Heart right ventricle (tissue), 16 donors: ENCODE results near the gene EXD2. TPM values are rescaled to one million over a fixed set of nuclear protein-coding genes. Genes with fewer than 3 reads are reported as not detected.
"Not testable (repeated sequence)": the region's sequence is repeated elsewhere in the genome, so short reads cannot be mapped to it uniquely, and the experiment has no call there.

Experiments used
- ATAC-seq, 8 donors: fragments of 200-7000 bp; cut with Tn5 transposase; one replicate each; pipeline ENCODE4 v1.9.1; 2020; ENCODE audit warnings: mild to moderate bottlenecking in 8 of 8, moderate library complexity in 8 of 8, moderate number of reproducible peaks in 1 of 8
- DNase-seq, 2 donors: peaks; one replicate each; pipeline ENCODE4 v3.0.0-alpha.2; 2020
- H3K27ac ChIP-seq, 10 donors: fragments of 200-600 bp; sonication (generic) in 2 of 10; one replicate each; pipeline versions ENCODE4 v1.5.0 to v1.8.0; 2020 to 2022; ENCODE audit warnings: mild to moderate bottlenecking in 3 of 10
- H3K27me3 ChIP-seq, 7 donors: fragments of 200-600 bp; one replicate each; pipeline ENCODE4 v1.8.0; 2021 to 2022; ENCODE audit warnings: mild to moderate bottlenecking in 2 of 7
- H3K36me3 ChIP-seq, 9 donors: fragments of 200-600 bp; sonication (generic) in 1 of 9; one replicate each; pipeline versions ENCODE4 v1.5.0 to v1.8.0; 2020 to 2022; ENCODE audit warnings: mild to moderate bottlenecking in 2 of 9
- H3K4me1 ChIP-seq, 9 donors: fragments of 200-600 bp; sonication (generic) in 1 of 9; one replicate each; pipeline versions ENCODE4 v1.5.0 to v1.8.0; 2020 to 2022; ENCODE audit warnings: mild to moderate bottlenecking in 4 of 9
- H3K4me3 ChIP-seq, 10 donors: fragments of 200-600 bp; sonication (generic) in 2 of 10; one replicate each; pipeline versions ENCODE4 v1.5.0 to v1.8.0; 2020 to 2022; ENCODE audit warnings: mild to moderate bottlenecking in 7 of 10, moderate library complexity in 2 of 10
- H3K9me3 ChIP-seq, 11 donors: fragments of 200-600 bp in 10 of 11; sonication (generic) in 2 of 11; one replicate each; pipeline versions ENCODE4 v1.5.0 to v1.8.0; 2013 to 2022; ENCODE audit warnings: mild to moderate bottlenecking in 2 of 11, control low read depth in 1 of 11, moderate library complexity in 1 of 11
- WGBS, 2 donors: extraction: QIAGEN DNeasy Blood & Tissue Kit; methylation state at CpG; one replicate each; pipeline ENCODE4 v1.1.7; 2013; ENCODE audit warnings: inconsistent platforms in 1 of 2; 5-methylcytosine and 5-hydroxymethylcytosine counted together
- intact Hi-C, 10 donors: fragments of 100-400 bp; cut with DNase I; formaldehyde crosslinking; loops; one replicate each; pipeline versions ENCODE4 v1.11.1 to v1.14.2; 2022
- polyA plus RNA-seq, 2 donors: library from polyadenylated mRNA; stranded (reverse); fragments of 200-250 nt; gene quantifications; one replicate each; pipeline ENCODE4 v1.2.3, GENCODE V29; 2013
- total RNA-seq, 10 donors: library from RNA; stranded (reverse); fragmentation: NEBNext Ultra II Directional in 3 of 10; extraction: Animal tissue kit (Norgen Biotek cat#: 25700) in 3 of 10; gene quantifications; one replicate each; pipeline versions ENCODE4 v1.2.1 to v1.2.4, GENCODE V29; 2021 to 2023
- TF ChIP-seq, protein P1 (sequence below), 9 donors: fragments of 200-600 bp; sonication (generic) in 2 of 9; IDR thresholded peaks; one replicate each; pipeline versions ENCODE4 v1.5.0 to v1.8.0; 2021 to 2022; ENCODE audit warnings: antibody characterized with exemption in 9 of 9, mild to moderate bottlenecking in 5 of 9, moderate library complexity in 1 of 9
- donor health status: Arrhythmogenic right ventricular cardiomyopathy.
- donor health status: ischemic (EF 13 %, LVEDD 7.1; RV severe dilation, severe dysfunction).
- donor health status: healthy with polysubstance abuse.
- donor health status: DM: no; HTN: yes; CAD: no.
- donor health status: DM: no; HTN: no; CAD: no.
- donor health status: ischemic (EF 25% LVEDD 6.9; RV normal size, moderate dysfunction).
- donor health status: ischemic (EF 25% LVEDD 5.7; RV mildly dilated, moderate dysfunction).
- donor health status: healthy.
- donor health status: DM: yes; HTN: yes; CAD: no.
- donor health status: Ischemic cardiomyopathy.
- donor health status: ischemic (EF 35%, LVEDD 5.7; RV mildly dilated, moderate dysfunction).
- donor health status: nonischemic (EF 11% LVEDD 7.7; RV severe dilation, severe dysfunction).
- donor health status: DM: yes; HTN: yes; CAD: no.
- donor health status: PGD.
- donor health status: ischemic (EF 29% LVEDD 5.4; RV normal size, mild dysfunction).
- donor health status: nonischemic (EF 23%, LVEDD 6.1; RV moderate dilation, normal function).

EXD2 gene
- total and polyA plus RNA-seq, 12 donors: 9.8 to 22.4 (median 16.2) TPM

GRCh38 chr14:69214393-69214792 lies 23.1 kb downstream of the EXD2 start:
- TF ChIP-seq, protein P1, sequence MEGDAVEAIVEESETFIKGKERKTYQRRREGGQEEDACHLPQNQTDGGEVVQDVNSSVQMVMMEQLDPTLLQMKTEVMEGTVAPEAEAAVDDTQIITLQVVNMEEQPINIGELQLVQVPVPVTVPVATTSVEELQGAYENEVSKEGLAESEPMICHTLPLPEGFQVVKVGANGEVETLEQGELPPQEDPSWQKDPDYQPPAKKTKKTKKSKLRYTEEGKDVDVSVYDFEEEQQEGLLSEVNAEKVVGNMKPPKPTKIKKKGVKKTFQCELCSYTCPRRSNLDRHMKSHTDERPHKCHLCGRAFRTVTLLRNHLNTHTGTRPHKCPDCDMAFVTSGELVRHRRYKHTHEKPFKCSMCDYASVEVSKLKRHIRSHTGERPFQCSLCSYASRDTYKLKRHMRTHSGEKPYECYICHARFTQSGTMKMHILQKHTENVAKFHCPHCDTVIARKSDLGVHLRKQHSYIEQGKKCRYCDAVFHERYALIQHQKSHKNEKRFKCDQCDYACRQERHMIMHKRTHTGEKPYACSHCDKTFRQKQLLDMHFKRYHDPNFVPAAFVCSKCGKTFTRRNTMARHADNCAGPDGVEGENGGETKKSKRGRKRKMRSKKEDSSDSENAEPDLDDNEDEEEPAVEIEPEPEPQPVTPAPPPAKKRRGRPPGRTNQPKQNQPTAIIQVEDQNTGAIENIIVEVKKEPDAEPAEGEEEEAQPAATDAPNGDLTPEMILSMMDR (IDR thresholded peaks at IDR 0.05): no peak
- H3K27ac ChIP-seq: no peak overlapping the region
- peaks cover 0 to 71% (median 18%) of the 10 kb centered on the region in 9 donors for H3K36me3 ChIP-seq
- no peaks in the 10 kb centered on the region for H3K4me1 ChIP-seq
- no peak overlapping the region for H3K4me3 ChIP-seq
- intact Hi-C loops: loop anchor here in 1 of 10 donors (5.0 kb wide), 1 partner anchor 77 kb away; no protein-coding TSS in a partner anchor
- no peak for DNase-seq
- peaks cover 0 to 3% (median 0%) of the 10 kb centered on the region in 11 donors for H3K9me3 ChIP-seq
- 61 to 81% methylated on average over 2 of the region's 2 CpGs for WGBS, 2 donors
- H3K27me3 ChIP-seq: no peaks in the 10 kb centered on the region
- no peak for ATAC-seq

DNA sequence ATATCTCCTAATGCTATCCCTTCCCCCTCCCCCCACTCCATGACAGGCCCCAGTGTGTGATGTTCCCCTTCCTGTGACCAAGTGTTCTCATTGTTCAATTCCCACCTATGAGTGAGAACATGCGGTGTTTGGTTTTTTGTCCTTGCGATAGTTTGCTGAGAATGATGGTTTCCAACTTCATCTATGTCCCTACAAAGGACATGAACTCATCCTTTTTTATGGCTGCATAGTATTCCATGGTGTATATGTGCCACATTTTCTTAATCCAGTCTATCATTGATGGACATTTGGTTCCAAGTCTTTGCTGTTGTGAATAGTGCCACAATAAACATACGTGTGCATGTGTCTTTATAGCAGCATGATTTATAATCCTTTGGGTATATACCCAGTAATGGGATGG lies 26.4 kb downstream of the EXD2 start:
- intact Hi-C loops, H3K4me3 ChIP-seq, H3K4me1 ChIP-seq, H3K27ac ChIP-seq, DNase-seq, H3K9me3 ChIP-seq, H3K27me3 ChIP-seq, ATAC-seq: not testable (repeated sequence)
- peaks cover 0 to 42% (median 0%) of the 10 kb centered on the region in 9 donors for H3K36me3 ChIP-seq
- 93 to 100% methylated on average over 2 of the region's 3 CpGs for WGBS, 2 donors

DNA sequence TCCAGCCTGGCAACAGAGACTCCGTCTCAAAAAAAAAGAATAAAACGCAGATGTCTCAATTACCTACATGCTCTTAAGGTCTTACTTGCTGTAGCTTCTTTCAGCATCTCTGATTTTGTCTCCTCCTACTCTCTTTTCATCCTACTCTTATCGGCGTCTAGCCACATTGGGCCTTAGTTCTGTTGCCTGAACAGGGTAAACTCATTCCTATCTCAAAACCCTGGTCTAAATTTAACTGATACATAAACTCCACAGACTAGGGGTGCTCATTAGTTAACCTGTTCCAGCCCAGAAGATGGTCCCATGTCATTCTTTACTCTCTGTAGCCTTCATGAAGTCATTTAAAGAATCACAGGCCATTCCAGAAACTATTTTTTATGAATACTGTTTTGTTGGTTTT lies 33.6 kb downstream of the EXD2 start:
- WGBS, 2 donors: 59 to 64% methylated on average over 4 of the region's 4 CpGs
- Histone ChIP-seq H3K27me3 (no peaks in the 10 kb centered on the region), H3K4me3 (no peak overlapping the region), H3K27ac (peak overlapping the region in 3 of 10 donors; percentile 73 to 77 (median 75)), H3K36me3 (peaks cover 0 to 34% (median 6%) of the 10 kb centered on the region in 9 donors), H3K4me1 (peaks cover 0 to 25% (median 16%) of the 10 kb centered on the region in 9 donors), H3K9me3 (no peaks in the 10 kb centered on the region)
- TF ChIP-seq, protein P1 (IDR thresholded peaks at IDR 0.05): no peak
- ATAC-seq (peak in 1 of 8 donors; percentile 30), DNase-seq (no peak)
- intact Hi-C loops: loop anchor here in 2 of 10 donors (5.0 to 10.0 kb wide), 2 partner anchors 70 to 73 kb away; partner anchors contain the start of gene DCAF5 (in 2 of the 2)

DNA sequence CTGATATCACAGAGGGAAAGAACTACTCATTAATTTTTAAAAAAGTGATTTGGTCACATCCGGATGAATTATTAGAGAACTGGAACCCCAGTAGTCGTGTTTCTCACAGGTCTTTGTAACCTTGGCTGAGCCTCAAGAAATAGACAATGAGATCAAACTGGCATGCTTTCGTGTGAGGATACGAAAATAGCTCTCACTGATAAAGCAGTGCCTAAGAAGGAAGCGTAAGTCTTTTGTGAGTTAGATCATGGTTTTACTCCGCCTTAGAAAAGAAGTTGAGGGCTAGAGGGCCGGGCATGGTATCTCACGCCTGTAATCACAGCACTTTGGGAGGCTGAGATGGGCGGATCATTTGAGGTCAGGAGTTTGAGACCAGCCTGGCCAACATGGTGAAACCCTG lies 34.9 kb downstream of the EXD2 start:
- H3K27me3 ChIP-seq: no peaks in the 10 kb centered on the region
- peaks cover 0 to 27% (median 17%) of the 10 kb centered on the region in 9 donors for H3K4me1 ChIP-seq
- ATAC-seq (peak; percentile 62 to 88 (median 82)), DNase-seq (peak in 1 of 2 donors; percentile 31)
- TF ChIP-seq, protein P1 (IDR thresholded peaks at IDR 0.05): no peak
- H3K9me3 ChIP-seq: no peaks in the 10 kb centered on the region
- no peak overlapping the region for H3K4me3 ChIP-seq
- H3K27ac ChIP-seq: peak overlapping the region in 9 of 10 donors; percentile 43 to 77 (median 69)
- intact Hi-C loops: loop anchor here in 2 of 10 donors (5.0 to 10.0 kb wide), 2 partner anchors 71 to 74 kb away; partner anchors contain the start of gene DCAF5 (in 2 of the 2)
- 13 to 17% methylated on average over 9 of the region's 9 CpGs for WGBS, 2 donors
- peaks cover 0 to 47% (median 7%) of the 10 kb centered on the region in 9 donors for H3K36me3 ChIP-seq

DNA sequence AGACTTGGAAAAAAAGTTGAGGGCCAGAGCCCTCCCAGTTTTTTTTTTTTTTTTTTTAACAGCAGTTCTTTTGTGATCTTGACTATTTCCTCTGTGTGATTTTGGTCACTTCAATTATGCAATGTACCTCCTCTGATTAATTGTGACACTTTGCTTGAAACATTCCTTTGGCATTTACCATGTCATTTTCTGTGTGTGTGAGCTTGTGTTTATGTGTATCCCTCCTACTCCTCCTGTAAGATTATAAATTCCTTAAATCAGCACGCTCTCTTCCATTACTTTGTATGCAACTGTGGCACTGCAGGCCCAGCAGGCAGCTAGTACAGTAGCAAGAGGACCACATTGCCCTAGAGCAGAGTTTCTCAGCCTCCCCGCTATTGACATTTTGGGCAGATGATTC lies 35.4 kb downstream of the EXD2 start:
- 89 to 92% methylated on average over 2 of the region's 2 CpGs for WGBS, 2 donors
- TF ChIP-seq, protein P1 (IDR thresholded peaks at IDR 0.05): no peak
- ATAC-seq: peak in 5 of 8 donors; percentile 3 to 41 (median 29)
- H3K9me3 ChIP-seq: no peaks in the 10 kb centered on the region
- no peak overlapping the region for H3K4me3 ChIP-seq
- H3K36me3 ChIP-seq: peaks cover 0 to 52% (median 7%) of the 10 kb centered on the region in 9 donors
- intact Hi-C loops: loop anchor here in 2 of 10 donors (5.0 to 10.0 kb wide), 2 partner anchors 72 to 74 kb away; partner anchors contain the start of gene DCAF5 (in 2 of the 2)
- peak overlapping the region in 9 of 10 donors; percentile 43 to 77 (median 69) for H3K27ac ChIP-seq
- no peak for DNase-seq
- no peaks in the 10 kb centered on the region for H3K27me3 ChIP-seq
- H3K4me1 ChIP-seq: peaks cover 0 to 32% (median 19%) of the 10 kb centered on the region in 9 donors
